ENCODE data around the gene GARIN5B.

GRCh38 chr19:55309448-55309847 lies 53.6 kb downstream of the GARIN5B start:
- TF ChIP-seq TAF1 (IDR thresholded peaks at IDR 0.05; ENCODE audit: low read depth, low read length) (no peak), PAX5 (IDR thresholded peaks at IDR 0.05; ENCODE audit: insufficient read depth, low read length, severe bottlenecking) (no peak), POLR2AphosphoS5 (IDR thresholded peaks at IDR 0.05; ENCODE audit: low read depth, low read length) (no peak)
